NCI-H446 treated with DMSO at 0.1 percent for 48 hours (cell line): ENCODE data around the gene TMEM184B.
"Not testable (repeated sequence)": the region's sequence is repeated elsewhere in the genome, so short reads cannot be mapped to it uniquely, and the experiment has no call there.

Source experiments
- DNase-seq: peaks from one replicate; lab custom pipeline; 2025; lab: John Stamatoyannopoulos, UW

Gene TMEM184B

DNA sequence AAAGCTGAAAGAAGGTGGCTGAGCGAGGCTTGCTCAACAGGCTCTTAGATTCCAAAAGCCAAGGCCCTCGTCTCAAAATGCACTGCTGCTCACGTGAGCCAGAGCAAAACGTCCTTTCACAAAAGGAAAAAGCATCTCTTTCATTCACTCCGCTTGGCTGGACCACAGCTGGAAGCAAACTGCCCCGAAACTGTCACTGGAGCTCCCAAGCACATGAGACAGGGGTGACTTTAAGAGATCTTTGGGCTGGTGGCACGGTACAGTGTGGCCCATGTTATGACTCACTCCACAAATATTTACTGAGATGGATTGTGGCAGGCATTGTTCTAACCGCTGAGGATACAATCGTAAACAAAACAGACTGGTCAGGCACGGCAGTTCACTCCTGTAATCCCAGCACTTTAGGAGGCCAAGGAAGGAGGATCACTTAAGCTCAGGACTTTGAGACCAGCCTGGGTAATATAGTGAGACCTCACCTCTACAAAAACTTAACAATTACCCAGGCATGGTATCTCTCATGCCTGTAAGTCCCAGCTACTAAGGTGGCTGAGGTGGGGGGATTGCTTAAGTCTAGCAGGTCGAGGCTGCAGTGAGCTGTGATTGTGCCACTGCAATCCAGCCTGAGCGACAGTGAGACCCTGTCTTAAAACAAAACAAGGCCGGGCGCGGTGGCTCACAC lies 94.7 kb downstream of the TMEM184B start:
- DNase-seq: no peak

DNA sequence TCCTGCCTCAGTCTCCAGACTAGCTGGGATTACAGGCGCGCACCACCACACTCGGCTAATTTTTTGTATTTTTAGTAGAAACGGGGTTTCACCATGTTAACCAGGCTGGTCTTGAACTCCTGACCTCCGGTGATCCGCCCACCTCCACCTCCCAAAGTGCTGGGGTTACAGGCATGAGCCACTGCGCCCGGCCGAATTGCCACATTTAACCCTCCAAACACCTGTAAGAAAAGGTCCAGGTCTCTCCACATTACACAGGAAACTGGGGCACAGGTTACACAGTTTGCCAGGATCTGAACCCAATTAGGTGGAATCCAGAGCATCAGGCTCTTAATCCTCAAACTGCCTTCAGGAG lies 95.3 kb downstream of the TMEM184B start:
- DNase-seq: not testable (repeated sequence)

DNA sequence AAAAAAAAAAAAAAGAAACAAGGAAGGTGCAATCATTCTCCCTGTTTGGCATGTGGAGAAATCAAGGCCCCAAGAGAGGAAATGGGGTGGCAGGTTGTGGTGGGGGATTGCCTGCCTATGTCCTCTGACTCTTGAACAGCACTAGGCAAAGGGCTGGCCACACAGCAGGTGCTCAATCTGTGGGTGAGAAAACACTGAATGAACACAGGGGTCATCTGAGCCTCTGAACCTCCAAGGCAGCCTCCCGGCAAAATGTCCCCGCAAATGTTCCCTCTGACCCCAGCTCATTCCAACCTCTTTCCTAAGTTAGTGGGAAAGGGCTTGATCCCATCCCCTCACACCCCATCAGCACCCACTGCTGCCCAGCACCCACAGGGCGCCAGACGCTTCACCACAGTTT lies 95.8 kb downstream of the TMEM184B start:
- DNase-seq: no peak

DNA sequence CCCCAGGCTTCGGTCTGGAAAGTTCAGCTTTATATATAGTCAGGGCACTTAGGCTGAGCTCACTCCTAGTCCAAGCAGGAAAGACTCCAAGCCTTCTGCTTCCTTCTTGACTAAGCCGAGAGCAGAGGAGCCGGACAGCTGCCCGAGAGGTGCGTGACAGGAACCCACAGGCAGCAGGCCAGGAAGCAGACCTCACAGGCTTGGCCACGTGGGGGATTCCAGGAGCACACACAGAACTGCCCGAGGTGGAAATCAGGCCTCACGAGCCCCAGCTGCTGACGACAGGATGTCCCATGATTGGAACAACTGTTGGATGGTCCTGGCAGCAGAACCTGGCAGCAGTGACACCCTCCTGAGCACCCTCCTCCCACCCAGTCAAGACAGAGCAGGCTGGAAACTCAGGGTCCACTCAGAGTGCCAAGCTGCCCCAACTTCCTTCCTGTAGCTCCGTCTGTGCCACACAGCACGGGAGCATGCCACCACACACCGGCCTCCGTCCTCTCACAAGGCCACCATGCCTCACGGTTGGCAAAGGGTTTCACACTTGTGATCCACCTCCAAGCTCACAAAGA lies 96.6 kb downstream of the TMEM184B start:
- DNase-seq: no peak

DNA sequence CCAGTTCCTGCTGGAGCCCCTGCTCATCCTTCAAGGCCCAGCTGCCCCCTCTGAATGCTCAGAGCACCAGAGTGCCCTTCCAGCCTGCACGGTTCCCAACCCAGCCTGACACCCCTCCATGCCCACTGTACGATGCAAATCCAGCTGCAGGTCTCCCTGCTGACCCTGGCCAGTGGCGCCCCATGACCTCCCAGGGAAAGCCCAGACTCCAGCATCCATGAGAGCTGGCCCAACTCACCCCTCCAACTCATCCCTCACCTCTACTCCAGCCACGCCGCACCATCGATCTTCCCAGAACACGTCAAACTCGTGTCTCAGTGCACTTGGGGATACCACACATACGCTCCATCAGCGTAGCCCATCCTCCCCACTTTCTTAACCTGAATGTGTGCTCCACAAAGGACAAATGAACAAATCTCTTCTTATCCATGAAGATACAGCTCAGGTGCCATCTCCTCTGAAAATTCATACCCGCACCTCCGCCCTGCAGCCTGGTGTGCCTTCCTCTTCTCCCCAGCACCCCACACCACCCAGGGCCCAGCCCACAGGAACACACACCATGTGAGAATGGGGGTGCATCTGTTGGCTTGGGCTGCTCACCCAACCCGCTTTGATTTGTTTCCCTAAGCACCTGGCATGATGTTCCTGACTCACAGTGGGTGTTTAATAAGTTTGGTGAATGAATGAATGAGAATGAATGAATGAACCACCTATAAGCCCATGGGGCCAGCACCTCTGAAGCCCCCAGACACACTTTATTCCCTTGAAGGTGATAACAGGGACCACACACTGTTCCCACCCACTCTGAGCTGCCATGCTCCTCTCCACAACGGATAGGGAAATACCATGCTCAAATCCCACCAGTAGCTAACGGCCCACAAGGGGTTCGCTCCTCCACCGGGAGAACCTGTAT lies 97.3 kb downstream of the TMEM184B start:
- no peak for DNase-seq

DNA sequence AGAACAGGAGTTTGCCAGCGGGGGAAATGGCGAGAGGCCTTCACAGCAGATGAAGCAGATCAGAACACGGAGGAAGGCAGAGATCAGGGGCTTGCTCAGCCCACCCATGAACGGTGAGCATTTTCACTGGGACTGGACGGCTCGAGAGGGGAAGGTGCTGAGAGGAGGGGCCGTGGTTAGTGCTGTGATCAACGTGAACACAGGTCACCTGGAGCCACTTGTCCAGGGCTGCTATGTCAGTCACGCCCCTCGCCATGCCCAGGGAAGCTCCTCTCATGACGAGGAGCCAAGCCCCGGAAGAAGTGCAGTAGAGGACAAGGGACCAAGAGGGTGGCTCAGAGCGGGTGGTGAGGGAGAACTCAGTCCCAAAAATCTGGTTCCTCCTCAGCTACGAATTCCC lies 98.2 kb downstream of the TMEM184B start:
- no peak for DNase-seq

DNA sequence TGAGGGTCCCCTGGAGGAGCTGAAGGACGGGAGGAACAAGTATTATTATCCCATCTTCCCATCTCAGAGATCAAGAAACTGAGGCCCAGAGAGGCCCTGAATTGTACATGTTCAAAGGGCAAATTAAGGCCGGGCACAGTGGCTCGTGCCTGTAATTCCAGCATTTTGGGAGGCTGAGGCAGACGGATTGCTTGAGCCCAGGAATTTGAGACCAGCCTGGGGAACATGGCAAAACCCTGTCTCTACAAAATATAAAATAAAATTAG lies 99.2 kb downstream of the TMEM184B start:
- no peak for DNase-seq

DNA sequence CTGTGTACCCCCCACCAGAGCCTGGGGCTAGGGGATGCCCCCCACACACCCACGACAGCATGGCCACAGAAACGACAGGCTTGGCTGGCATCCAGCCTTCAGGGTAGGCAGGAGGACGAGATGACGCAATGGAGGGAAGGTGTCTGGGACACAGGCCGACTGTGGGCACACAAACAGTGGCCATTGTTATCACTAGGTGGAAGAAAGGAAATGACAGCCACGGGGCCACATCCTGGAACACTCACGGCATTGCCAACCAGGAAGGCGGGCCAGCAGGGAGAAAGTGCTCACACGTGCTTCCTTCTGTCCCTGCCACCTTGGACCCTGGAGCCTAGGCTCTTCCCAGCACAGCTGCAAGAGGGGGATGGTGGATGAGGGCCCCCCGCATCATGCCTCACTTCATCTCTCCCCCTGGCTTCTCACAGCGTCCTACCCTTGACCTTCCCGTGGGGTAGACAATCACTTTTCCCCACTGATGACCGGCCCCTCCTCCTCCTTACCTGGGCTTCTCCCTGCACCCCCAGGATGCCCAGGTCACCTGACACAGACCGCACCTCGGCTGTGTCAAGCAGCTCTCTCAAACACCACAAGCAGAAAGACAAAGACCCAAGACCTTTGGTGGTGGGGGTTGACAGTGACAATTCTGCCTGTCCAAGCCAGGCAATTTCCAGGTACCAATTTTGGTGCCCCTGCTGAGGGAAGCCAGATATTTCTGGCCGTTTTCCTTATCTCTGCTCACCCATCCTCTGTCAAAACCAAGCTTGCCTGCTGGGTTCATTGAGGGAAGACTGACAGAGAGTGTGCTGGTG lies 99.8 kb downstream of the TMEM184B start:
- DNase-seq: no peak

DNA sequence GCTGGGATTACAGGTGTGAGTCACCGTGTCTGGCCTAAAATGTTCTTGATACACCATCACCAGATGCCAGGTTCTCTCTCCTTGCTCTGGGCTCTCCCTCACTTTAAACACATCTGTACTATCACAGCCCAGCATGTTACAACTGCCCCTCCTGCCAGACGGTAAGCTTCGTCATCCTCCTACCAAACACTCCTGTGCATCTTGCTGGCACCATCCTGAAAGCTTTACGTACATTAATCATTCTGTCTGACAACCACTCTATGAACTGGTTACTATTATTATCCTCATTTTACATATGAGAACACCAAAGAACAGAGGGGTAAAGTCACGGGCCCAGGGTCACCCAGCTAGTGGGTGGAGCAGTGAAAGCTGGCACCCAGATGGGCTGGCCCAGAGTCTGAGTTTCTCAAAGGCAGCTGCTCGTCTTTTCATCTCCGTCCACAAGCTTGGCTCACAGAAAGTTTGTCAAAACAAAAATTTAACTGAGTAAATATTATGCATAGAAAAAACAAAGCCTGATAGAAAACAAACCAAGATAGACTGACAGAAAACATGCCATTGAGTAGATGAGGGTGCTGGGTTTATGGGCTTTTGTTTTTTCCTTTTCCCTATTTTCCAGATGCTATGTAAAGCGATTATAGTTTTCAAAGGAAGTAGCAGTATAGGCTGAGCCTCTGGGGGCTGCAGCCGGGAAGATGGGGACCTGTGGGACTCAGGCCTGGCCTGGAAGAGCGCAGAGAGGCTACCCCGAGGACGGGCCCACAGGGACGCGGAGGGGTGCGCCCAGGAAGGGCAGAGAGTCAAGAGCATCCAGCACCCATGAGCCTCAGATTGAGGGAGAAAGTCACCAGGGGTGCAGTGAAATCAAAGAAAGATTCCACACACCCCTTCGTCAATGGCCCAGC lies 100.6 kb downstream of the TMEM184B start:
- peak; percentile 55 for DNase-seq

DNA sequence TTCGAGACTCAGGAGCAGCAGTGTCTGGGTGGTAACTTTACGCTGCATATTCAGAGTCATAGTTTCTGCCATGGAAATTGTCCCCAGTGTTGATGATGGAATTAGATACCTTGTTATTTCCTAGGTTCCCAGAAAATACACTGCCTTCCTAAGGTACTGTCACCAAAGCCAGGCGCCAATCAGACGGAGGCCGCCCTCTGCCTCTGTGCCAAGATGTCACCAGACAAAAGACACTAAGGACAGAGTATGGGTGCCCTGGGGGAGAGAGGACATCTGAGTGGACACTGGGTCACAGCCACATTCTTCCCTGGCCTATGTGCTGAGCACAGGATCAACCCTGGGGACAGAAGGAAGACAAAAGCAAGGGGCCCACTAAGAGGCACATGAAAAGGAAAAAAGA lies 102.3 kb downstream of the TMEM184B start:
- DNase-seq: no peak
